Loucy (cell line): ENCODE results near the gene SNCAIP.

ENCODE experiments used
- CTCF ChIP-seq: fragments of 200-600 bp; sonication (generic); conservative IDR thresholded peaks from 2 replicates; pipeline ENCODE4 v1.5.1; 2014; ENCODE audit warnings: mild to moderate bottlenecking, antibody characterized with exemption, low read length
- EZH2phosphoT487 ChIP-seq: fragments of 200-600 bp; IDR thresholded peaks from 2 replicates; pipeline ENCODE4 v1.6.1; 2018; ENCODE audit warnings: antibody characterized with exemption, mild to moderate bottlenecking, moderate library complexity, borderline replicate concordance

GRCh38 chr5:122310889-122311288, 1.1 kb upstream of the SNCAIP start:
- no peak for TF ChIP-seq CTCF
- no peak for TF ChIP-seq EZH2phosphoT487
